Measurements from ENCODE around the gene PRSS33.

The PRSS33 gene

GRCh38 chr16:2742323-2743006 lies 44.9 kb downstream of the PRSS33 start:
- H3K4me1 Mint-ChIP-seq, result no peaks in the 10 kb centered on the region
- no peak overlapping the region for H3K4me3 Mint-ChIP-seq
- H3K27me3 Mint-ChIP-seq, result no peaks in the 10 kb centered on the region
- no peak for DNase-seq
- no peak for ATAC-seq
- no peaks in the 10 kb centered on the region for H3K36me3 Mint-ChIP-seq (ENCODE audit: low read depth)
- H3K27ac Mint-ChIP-seq, result no peak overlapping the region
- H3K9me3 Mint-ChIP-seq, result no peaks in the 10 kb centered on the region

DNA sequence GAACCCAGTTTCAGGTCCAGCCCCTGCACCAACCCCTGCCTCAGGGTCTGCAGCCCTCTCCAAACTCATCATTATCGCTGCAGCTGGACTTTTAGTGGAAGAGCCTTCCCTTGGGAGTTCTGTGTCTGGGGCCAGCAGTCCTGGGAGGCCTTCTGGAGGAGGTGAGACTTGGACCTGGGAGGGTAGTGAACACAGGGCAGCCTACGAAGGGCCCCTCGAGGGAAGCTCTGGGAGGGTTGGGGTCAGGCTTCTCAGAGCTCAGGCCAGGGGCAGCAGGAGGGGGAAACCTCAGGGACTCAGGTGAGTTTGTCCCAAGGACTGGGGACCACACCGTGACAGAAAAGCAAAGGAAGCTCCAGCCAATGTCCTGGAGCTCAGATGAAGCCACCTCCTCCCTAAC lies 46.2 kb downstream of the PRSS33 start:
- Mint-ChIP-seq H3K27ac (no peak overlapping the region), H3K27me3 (no peaks in the 10 kb centered on the region), H3K9me3 (no peaks in the 10 kb centered on the region), H3K4me3 (no peak overlapping the region), H3K4me1 (no peaks in the 10 kb centered on the region), H3K36me3 (ENCODE audit: low read depth) (no peaks in the 10 kb centered on the region)
- no peak for ATAC-seq
- DNase-seq, result no peak

- Mint-ChIP-seq H3K27me3 (no peaks in the 10 kb centered on the region), H3K36me3 (ENCODE audit: low read depth) (no peaks in the 10 kb centered on the region), H3K27ac (no peak overlapping the region), H3K9me3 (no peaks in the 10 kb centered on the region), H3K4me3 (no peak overlapping the region), H3K4me1 (no peaks in the 10 kb centered on the region)
- DNase-seq (no peak), ATAC-seq (no peak)
Measured at GRCh38 chr16:2740476-2740875, 46.9 kb downstream of the PRSS33 start.

DNA sequence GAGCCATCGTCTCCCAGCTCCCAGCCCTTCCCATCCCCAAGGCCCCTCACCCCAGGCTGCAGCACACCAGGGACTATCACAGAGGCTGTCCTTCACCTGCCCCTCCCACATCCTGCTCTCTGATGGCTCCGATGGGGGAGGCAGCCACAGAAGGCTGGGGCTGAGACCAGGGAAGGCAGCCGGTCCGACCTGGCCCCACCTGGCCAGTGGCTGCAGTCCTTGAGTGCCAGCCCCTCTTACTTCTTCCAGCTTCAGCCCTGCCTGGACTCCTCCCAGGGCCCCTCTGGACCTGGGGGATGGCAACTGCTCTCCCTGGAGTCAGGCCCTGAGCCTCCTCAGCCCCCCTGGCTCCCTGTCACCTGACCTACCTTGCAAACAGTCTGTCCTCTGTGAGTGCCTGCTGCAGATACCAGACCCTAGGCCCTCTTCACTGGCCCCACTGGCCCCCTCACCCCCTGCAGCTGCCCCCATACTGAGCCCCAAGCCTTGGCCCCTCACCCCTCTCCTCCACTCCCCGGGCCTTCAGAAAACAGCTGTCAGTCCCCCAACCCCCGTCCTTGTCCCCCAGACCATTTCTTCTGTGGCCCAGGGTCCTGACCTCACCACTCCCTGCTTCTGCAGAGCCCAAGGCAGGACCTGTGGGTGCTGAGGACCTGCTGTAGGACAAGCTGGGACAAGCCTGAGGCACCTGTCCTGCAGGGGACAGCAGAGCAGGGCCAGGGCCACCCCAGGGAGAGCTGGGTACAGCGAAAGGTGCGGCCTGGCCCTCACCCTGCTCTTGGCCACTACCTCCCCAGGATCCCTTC lies 47.5 kb downstream of the PRSS33 start:
- Mint-ChIP-seq H3K9me3 (no peaks in the 10 kb centered on the region), H3K4me1 (no peaks in the 10 kb centered on the region), H3K36me3 (ENCODE audit: low read depth) (no peaks in the 10 kb centered on the region), H3K4me3 (no peak overlapping the region), H3K27ac (no peak overlapping the region), H3K27me3 (peaks cover 3% of the 10 kb centered on the region)
- DNase-seq, result no peak
- ATAC-seq, result no peak

- Mint-ChIP-seq H3K4me3 (no peak overlapping the region), H3K36me3 (ENCODE audit: low read depth) (no peaks in the 10 kb centered on the region), H3K27me3 (peaks cover 4% of the 10 kb centered on the region), H3K4me1 (no peaks in the 10 kb centered on the region), H3K9me3 (no peaks in the 10 kb centered on the region), H3K27ac (no peak overlapping the region)
- ATAC-seq (no peak), DNase-seq (no peak)
Measured at GRCh38 chr16:2738615-2739014, 48.7 kb downstream of the PRSS33 start.

DNA sequence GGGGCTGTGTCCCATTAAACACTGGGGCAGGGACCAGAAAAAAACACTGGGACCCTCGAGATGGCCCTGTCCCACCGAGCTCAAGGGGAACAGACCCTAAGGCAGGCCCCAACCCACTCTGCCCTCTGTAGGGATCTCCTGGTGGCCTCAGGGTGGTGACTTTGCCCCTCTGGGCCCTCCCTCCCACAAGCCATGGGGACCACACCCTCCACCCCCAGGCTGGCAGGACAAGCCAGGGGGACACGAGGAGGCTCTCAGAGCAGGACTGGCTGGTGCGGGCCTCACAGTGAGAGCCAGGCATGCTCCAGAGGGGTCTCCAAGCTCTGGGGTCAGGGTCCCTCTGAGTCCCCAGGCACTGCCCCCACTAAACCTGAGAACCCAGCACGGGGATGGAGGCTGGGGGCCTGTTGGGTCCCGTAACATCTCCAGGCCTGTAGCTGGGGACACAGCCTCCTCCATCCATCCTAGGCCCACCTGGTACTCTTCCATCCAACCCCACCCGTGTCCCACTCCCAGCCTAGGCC lies 49.4 kb downstream of the PRSS33 start:
- H3K4me1 Mint-ChIP-seq, result no peaks in the 10 kb centered on the region

GRCh38 chr16:2737238-2737605 lies 50.1 kb downstream of the PRSS33 start:
- H3K27me3 Mint-ChIP-seq, result peaks cover 4% of the 10 kb centered on the region
- ATAC-seq (no peak), DNase-seq (no peak)
- no peaks in the 10 kb centered on the region for H3K36me3 Mint-ChIP-seq (ENCODE audit: low read depth)
- no peak overlapping the region for H3K27ac Mint-ChIP-seq
- H3K4me3 Mint-ChIP-seq, result no peak overlapping the region
- H3K9me3 Mint-ChIP-seq, result no peaks in the 10 kb centered on the region
- no peaks in the 10 kb centered on the region for H3K4me1 Mint-ChIP-seq

More for the DNA sequence above, 49.4 kb downstream of the PRSS33 start:
- Mint-ChIP-seq H3K9me3 (no peaks in the 10 kb centered on the region), H3K4me3 (no peak overlapping the region), H3K27me3 (peaks cover 4% of the 10 kb centered on the region), H3K36me3 (ENCODE audit: low read depth) (no peaks in the 10 kb centered on the region), H3K27ac (no peak overlapping the region)
- ATAC-seq (no peak), DNase-seq (no peak)

DNA sequence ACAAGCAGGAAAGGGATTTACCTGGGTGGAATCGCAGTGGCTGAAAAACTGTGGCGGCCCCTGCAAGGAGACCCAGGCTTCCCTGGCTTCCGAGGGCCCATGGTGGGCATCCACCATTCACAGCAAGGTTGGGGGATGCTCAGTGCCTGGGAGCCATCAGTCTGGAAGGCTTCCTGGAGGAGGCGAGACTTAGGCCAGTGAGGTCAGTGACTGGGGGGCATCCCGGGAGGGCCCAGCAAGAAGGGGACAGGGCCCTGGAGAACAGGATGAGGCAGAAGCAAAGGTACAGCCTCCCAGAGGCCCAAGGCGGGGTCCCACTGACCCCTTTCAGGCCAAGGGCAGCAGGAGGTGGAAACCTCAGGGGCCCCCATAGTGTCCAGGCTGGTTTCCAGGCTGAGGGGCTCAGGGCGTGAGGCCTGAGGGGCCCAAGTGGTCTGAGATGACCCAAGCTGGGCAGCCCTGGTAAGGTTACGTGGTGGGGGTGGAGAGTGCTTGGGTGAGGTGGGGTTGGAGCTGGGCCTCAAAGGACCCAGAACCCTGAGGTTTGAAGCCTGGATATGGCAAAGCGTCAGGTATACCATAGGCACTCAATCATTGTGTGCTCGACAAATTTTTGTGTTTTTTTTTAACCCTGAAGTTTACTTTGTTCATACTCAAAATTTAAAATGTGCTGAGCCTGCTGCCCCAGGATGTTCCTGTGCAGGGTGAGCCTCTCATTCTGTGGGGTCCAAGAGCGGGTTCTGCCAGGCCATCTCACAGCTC lies 50.7 kb downstream of the PRSS33 start:
- H3K4me3 Mint-ChIP-seq, result no peak overlapping the region
- ATAC-seq, result no peak

GRCh38 chr16:2734844-2735515 lies 52.4 kb downstream of the PRSS33 start:
- H3K27ac Mint-ChIP-seq, result no peak overlapping the region
- H3K9me3 Mint-ChIP-seq, result no peaks in the 10 kb centered on the region
- ATAC-seq, result no peak

More for the DNA sequence above, 50.7 kb downstream of the PRSS33 start:
- no peak overlapping the region for H3K27ac Mint-ChIP-seq
- H3K27me3 Mint-ChIP-seq, result peaks cover 4% of the 10 kb centered on the region
- no peak for DNase-seq
- no peaks in the 10 kb centered on the region for H3K36me3 Mint-ChIP-seq (ENCODE audit: low read depth)
- H3K9me3 Mint-ChIP-seq, result no peaks in the 10 kb centered on the region
- H3K4me1 Mint-ChIP-seq, result no peaks in the 10 kb centered on the region

More at GRCh38 chr16:2734844-2735515, 52.4 kb downstream of the PRSS33 start:
- Mint-ChIP-seq H3K27me3 (peaks cover 4% of the 10 kb centered on the region), H3K4me1 (no peaks in the 10 kb centered on the region), H3K4me3 (no peak overlapping the region), H3K36me3 (ENCODE audit: low read depth) (no peaks in the 10 kb centered on the region)
- no peak for DNase-seq

Measured in activated naive CD8-positive, alpha-beta T cell treated with anti-CD3 and anti-CD28 coated beads, Interleukin-2, amount 50 U/mL, for 24 hours (primary cell).